Measurements from ENCODE around the gene TMED4. TPM values are rescaled to one million over a fixed set of nuclear protein-coding genes. Genes with fewer than 3 reads are reported as not detected.
"Not testable (repeated sequence)": the region's sequence is repeated elsewhere in the genome, so short reads cannot be mapped to it uniquely, and the experiment has no call there.

The TMED4 gene
- total RNA-seq, 1 donor from 2014 or later = 49.7 TPM

DNA sequence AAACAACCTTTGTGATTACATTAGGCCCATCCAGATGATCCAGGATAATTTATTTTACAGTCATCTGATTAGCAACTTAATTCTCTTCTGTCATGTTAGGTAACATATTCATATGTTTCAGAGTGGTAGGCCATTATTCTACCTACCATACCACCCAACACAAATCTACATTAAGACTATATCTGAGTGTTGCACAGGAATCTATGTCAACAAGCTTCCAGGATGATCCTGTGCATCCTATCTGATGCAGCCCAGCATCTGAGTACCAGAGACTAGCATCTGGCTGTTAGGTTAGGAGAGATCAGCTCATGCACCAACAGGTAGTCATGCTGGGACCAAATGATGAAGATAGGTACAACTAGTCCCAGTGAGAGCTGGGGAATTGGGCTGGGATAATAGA is 7.0 kb downstream of the TMED4 start:
- ATAC-seq (no peak), DNase-seq (ENCODE audit: missing footprints) (no peak)
- intact Hi-C loops (cut with DNase I) = loop anchor here (10.0 kb wide), 1 partner anchor 540 kb away; the partner anchor contains the start of gene TBRG4

DNA sequence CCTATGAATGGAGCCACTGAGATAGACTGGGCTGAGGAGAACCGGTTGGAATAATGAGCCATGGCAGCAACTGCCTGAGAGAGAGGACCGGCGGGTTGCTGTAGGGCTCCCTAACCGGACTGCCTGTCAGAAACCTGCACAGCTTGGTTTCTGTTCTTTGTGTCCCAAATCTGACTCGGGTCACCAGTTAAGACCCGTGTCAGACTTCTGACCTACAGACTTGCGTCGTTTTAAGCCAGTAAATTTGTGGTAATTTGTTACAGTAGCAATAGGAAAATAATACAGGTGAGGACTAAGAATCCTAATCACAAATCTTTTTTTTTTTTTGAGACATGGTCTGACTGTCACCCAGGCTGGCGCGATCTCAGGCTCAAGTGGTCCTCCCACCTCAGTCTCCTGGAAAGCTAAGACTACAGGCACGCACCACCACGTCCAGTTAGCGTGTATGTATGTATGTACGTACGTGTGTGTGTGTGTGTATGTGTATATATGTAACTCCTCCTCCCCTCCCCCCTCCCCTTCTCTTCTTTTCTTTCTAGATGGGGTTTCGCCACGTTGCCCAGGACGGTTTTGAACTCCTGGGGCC is 7.7 kb downstream of the TMED4 start:
- DNase-seq (ENCODE audit: missing footprints) (no peak), ATAC-seq (no peak)
- intact Hi-C loops (cut with DNase I) = loop anchor here (10.0 kb wide), 1 partner anchor 540 kb away; the partner anchor contains the start of gene TBRG4

DNA sequence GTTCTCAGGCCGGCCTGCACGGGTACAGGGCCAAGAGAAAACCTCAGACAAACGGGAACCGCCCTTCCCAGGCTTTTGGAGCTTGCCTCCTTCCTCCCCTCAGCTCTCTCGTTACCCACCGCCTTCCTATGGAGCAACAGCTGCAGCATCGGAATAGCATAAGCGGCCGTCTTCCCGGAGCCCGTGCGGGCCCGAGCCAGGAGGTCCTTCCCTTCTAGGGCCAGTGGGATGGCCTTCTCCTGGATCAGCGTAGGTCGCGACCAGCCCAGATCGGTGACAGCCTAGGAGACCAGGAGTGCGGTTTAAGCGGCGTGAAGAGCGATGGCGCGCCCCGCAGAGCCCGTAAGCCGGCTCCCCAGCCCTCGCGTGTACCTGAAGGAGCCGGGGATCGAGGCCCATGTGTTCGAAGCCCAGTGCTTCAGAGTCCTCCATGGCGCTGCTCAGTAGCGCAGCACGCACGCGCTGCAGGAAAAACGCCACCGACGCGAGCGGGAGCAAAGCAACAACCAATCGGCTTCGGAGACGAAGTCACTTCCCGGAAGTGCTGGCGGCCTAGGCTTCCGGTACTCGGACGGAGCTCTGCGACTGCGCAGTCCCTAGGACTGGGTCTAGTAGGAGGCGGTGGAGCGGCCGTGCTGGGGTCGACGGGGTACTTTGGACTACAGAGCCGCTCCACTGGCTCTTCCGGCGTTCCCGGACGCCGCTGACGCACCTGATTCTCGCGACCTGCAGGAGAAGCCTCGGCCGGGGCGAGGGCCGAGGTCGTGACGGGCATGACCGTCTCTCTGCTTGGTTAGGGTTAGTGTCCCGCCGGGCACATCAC is 8.4 kb downstream of the TMED4 start, which contains the start of gene DDX56:
Gene DDX56, minus strand, starts transcription at position 445 of the 823 bp plus-strand sequence. Its CDS starts 13 bp downstream, at position 432.
- ATAC-seq (peak; percentile 98), DNase-seq (ENCODE audit: missing footprints) (peak; percentile 98)
- intact Hi-C loops (cut with DNase I) = loop anchor here (10.0 kb wide), 1 partner anchor 541 kb away; the partner anchor contains the start of gene TBRG4

DNA sequence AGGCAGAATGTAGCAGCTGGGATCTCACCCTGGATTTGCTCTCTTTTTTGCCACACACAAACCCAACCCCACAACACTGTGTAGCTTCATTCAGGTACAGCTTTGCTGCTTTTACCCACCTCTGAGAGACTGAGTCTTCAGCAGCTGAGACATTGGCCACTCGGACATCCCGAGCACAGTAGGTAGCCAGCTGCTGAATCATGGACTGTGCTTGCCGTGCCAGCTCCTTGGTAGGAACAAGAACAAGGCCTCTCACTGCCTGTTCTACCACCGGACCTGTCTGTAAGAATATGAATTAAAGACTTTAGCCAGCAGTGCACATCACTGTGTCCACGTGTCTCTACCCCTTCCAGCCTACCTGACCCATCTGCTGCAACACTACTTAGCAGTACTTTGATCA is 9.3 kb downstream of the TMED4 start:
- DNase-seq (ENCODE audit: missing footprints) (no peak), ATAC-seq (no peak)
- intact Hi-C loops (cut with DNase I) = loop anchor here (10.0 kb wide), 1 partner anchor 542 kb away; the partner anchor contains the start of gene TBRG4

DNA sequence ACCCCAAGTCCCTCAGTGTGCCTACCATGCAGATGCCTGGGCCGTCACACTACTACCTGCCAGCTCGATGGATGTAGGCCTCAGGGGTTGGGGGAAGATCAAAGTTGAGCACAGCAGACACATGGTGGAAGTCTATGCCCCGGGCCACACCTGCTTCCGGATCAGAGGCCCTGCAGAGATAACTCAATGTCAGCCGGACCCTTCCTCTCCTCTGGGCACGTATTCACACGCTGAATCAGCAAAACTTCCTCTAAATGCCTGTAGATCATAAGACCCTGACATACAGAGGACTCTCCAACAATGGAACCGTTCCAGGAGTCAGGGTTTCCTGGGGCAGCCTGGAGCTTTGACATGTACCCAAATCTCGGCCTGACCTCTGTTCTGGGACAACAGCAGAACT is 12.1 kb downstream of the TMED4 start:
- intact Hi-C loops (cut with DNase I) = loop anchor here (5.0 to 10.0 kb wide), 4 partner anchors 78 to 545 kb away; partner anchors contain the start of genes NUDCD3 and TBRG4
- DNase-seq (ENCODE audit: missing footprints) (no peak), ATAC-seq (no peak)

DNA sequence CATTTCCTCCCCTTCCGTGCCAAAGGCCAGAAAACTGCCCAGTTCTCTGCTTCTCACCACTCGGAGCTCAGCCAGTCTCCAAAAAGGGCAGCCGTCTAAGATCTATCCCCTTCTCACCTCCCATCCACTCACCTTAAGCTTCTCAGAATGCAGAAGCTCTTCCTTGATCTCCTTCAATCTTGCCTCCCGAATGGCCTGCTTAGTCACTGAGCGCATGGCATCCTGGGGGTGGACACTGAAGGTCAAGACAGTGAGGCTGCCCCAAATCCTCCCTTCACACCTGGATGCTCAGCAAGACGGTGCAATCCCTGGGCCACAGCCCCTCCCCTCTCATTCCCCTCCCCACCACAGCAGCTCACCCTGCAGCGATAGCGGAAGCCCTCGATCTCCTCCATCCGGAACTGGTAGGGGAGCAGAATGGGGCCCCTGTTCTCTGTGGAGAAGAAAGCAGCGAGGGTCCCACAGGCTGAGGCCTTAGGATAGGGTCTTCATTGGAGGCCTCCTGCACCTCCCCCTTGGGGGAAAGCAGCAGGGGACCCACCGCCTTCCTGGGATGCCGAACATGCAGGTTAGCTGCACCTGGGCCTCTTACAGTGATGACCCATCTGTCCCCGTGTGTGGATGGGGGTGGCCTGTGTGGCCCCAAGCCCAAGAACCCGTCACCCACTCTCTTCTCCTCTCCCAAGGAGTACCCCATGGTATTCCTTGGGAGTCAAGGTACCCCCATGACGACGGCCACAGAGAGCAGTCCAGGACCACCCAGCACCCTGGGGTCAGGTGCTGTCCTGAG is 13.1 kb downstream of the TMED4 start:
- intact Hi-C loops (cut with DNase I) = loop anchor here (5.0 kb wide), 3 partner anchors 77 to 327 kb away; partner anchors contain the start of gene NUDCD3
- no peak for DNase-seq (ENCODE audit: missing footprints)
- ATAC-seq = no peak

DNA sequence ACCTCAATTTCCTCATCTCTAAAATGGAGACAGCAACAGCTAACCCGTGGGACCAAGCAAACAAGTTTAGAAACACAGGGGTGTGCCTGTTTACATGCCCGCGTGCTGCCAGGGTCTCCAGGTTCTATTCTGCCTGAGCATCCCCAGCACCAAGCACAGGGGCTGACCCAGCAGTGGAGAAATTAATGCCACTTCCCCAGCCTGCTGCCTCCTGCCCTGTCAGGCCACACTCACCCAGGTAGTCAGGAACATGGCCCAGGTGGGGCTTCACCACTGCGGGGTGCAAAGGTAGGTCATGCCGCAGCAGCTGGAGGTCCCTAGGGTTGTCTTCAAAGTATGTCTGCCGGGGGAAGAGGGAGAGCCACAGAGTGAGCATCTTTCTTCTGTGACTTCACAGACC is 14.1 kb downstream of the TMED4 start:
- DNase-seq (ENCODE audit: missing footprints) (no peak), ATAC-seq (no peak)
- intact Hi-C loops (cut with DNase I) = loop anchor here (5.0 kb wide), 3 partner anchors 76 to 326 kb away; partner anchors contain the start of gene NUDCD3

DNA sequence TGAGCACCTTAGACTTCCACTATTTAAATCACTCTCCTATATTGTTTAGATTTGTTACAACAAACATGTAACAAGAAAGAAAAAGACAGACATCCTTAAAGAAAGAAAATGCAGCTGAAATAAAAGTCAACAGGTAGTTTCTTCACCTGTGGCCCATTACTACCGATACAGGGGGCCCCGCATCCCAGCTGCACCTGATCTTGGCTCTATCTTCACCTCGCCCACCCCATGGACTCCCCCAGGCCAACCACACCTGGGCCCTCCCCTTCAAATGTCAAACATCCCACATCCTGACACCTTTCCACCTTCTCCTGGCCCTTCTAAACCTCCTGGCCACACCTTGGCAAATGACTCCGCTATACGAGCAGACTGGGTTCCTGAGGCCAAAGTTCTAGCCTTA is 15.4 kb downstream of the TMED4 start:
- DNase-seq (ENCODE audit: missing footprints) (no peak), ATAC-seq (no peak)
- intact Hi-C loops (cut with DNase I) = loop anchor here (5.0 kb wide), 3 partner anchors 74 to 324 kb away; partner anchors contain the start of gene NUDCD3

DNA sequence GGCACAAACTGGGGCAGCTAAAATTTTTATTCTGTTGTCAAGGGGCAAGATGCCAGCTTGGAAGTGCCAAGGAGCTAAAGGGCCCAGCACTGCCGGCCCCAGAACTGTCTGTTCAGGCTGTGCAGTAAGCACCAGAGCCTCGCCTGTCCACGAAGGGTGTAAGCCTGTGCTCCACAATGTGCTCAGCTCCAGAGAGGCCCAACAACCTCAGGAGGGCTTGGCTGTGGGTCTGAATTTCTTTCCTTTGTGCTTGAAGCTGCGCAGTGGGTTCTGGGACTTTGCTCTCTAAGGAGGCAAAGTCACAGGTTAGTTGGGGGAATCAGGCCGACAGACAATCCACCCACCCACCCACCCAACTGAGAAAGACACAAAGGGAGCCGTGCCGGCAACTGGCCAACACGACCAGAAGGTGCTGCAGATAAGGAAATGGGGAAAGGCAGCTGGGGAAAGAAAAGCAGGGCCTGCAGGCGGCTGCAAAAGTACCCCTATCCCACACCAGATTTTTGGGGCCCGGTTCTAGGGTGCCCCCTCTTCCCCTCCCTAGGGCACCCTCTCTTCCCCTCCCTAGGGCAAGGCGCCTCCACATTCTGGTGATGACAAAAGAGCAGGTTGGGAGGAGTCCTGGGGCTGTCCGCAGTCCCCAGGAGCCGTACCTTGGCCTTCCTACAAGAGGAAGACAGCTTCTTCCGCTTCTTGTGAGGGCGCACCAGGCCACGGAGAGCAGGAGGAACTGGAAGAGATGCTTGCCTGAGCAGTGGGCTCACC is 16.1 kb downstream of the TMED4 start:
- intact Hi-C loops (cut with DNase I) = loop anchor here (5.0 kb wide), 3 partner anchors 74 to 324 kb away; partner anchors contain the start of gene NUDCD3
- DNase-seq (ENCODE audit: missing footprints) (no peak), ATAC-seq (no peak)

DNA sequence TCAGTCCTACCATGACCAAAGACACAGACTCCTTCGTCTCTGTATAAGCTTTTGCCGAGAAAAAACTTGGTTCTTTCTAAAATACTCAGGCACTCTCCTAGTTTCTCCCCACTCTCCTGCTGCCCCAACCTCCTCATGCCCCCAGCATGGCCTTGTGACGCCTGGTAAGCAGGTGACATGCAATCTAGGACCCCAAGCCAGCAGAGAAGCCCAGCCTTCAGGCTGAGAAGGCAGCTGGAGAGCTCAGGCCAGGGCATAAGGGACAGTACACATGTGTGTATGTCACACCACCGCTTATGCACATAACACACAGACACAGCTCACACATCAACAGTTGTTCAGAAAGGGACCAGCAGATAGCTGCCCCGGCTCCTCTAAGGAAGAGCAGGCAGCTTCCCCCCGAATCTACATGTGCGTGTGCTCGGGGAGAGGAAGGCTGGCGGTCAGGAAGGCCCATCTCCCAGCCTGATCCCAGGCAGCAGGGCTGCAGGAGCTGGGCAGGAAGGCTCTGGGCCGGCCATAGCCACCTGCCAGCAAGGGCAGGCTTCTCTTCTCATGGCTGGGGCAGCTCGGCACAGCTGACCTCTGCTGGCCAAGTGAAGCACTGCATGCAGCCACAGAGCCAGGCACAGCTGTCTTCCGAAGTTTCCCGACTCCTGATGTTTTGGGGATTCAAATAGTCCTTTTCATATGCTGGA is 16.8 kb downstream of the TMED4 start:
- ATAC-seq (peak; percentile 83), DNase-seq (ENCODE audit: missing footprints) (peak; percentile 84)
- intact Hi-C loops (cut with DNase I) = loop anchor here (5.0 kb wide), 3 partner anchors 73 to 323 kb away; partner anchors contain the start of gene NUDCD3

DNA sequence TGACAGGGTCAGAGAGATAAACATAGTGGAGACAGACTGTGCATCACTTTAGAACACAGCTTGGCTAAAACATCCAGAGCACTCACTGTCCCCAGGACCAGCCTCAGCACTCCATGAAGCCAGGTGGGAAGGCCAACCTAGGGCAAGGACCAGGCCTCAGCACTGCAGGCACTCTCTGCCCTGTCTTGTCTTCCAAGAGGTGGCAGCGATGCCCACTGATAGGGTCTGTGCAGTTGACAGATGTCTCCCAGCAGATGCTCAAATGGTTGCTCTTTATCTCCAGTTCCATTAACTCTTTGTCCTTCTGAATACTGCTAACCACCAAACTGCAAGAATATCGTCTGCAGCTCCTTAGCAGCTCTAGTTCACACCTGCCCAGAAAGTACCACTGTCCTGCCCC is 17.4 kb downstream of the TMED4 start:
- ATAC-seq (no peak), DNase-seq (ENCODE audit: missing footprints) (no peak)
- intact Hi-C loops (cut with DNase I) = loop anchor here (5.0 kb wide), 3 partner anchors 72 to 322 kb away; partner anchors contain the start of gene NUDCD3

DNA sequence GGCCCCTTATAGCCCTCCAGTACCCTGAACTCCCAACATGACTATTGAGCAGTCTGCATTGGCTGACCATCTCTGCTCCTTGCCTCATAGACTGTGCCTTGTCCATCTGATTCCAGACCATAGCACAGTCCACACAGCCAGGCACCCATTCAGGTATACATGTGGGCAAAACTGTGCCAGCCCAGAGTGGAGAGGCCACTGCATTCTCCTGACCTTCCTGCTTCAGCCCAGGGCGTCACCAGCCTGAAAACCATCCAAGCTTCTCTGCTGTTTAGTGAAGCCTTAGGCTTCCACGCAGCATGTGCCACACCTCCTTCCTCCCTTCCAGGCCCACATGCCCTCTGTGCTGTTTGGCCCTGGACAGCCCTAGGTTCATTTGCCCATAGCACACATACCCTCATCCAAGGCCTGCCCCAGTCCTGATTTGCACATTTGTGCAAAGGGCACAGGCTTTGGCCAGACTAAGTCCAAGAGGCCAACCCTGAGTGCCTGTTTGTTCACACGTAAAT is 18.8 kb downstream of the TMED4 start:
- no peak for ATAC-seq

DNA sequence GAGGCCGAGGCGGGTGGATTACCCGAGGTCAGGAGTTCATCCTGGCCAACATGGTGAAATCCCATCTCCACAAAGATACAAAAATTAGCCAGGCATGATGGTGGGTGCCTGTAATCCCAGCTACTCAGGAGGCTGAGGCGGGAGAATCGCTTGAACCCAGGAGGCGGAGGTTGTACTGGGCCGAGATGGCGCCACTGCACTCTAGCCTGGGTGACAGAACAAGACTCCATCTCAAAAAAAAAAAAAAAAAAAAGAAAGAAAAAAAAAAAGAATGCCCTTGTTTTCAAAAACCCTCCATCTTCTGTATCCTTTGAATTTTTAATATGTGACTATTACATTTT is 19.4 kb downstream of the TMED4 start:
- ATAC-seq; intact Hi-C loops (cut with DNase I); DNase-seq (ENCODE audit: missing footprints): not testable (repeated sequence)

More for the DNA sequence above, 18.8 kb downstream of the TMED4 start:
- no peak for DNase-seq (ENCODE audit: missing footprints)
- intact Hi-C loops (cut with DNase I) = no loop called here

DNA sequence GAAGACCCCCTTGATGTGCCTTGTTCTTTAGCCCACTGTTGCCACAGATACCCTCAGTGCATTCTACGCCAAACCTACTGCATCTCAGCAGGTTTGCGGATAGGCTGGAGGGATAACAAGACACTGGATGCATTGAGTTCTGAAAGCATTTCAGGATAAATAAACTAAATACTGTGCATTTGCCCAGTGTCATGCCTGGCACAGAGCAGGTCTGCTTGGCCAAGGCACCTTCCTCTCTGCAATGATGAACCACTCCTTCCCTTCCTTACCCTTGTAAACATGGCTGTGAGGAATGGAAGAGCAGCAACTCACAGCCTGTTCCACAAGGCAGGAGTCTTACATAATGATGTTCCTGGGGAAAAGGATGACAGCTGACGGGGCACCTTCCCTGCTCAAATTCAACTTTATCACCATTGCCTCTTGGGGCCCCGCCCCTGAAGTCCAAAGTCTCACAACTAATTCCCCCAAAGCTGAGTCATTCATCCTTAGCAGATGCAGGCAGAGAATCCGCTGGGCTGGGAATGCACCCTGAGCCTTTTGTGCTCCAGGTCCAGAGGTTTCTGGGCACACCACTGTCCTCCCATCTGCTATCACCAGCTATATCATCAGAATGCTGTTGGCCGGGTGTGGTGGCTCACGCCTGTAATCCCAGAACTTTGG is 19.9 kb downstream of the TMED4 start:
- DNase-seq (ENCODE audit: missing footprints) (no peak), ATAC-seq (no peak)
- intact Hi-C loops (cut with DNase I) = no loop called here

DNA sequence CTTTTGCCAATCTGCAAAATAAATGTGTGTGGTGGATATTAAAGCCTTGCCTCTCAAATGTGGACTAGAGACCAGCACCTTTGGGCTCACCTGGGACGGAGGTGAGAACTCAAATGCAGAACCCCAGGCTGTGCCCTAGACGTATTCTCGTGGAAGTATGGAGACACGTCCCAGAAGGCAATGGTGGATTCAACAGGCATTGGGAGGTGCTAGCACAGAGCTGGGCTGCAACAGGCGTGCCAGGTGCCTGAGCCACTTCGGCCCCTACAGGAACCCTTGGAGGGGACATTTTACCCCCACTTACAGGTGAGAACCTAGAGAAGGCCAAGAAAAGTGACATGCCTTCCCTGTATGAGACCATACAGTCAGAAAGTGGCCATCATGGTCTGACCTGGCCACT is 20.6 kb downstream of the TMED4 start:
- intact Hi-C loops (cut with DNase I) = no loop called here
- no peak for ATAC-seq
- DNase-seq (ENCODE audit: missing footprints) = no peak

DNA sequence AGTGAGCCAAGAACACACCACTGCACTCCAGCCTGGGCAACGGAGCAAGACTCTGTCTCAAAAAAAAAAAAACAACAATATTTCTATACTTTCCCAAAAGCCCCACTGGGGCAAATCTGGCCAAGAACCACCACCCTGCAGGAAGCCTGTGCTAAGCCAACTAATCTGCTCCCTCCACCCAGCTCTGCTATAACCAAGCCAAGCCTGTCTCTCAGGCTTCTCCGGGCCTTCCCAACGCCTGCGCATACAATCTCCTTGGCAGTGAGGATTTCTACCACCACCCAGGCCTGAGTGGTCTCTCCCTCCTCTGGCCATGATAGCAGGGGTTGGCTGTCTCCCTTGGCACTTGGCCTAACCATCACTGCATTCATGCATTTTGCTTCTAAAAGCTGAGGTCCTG is 22.5 kb downstream of the TMED4 start:
- no peak for ATAC-seq
- intact Hi-C loops (cut with DNase I) = no loop called here
- no peak for DNase-seq (ENCODE audit: missing footprints)

DNA sequence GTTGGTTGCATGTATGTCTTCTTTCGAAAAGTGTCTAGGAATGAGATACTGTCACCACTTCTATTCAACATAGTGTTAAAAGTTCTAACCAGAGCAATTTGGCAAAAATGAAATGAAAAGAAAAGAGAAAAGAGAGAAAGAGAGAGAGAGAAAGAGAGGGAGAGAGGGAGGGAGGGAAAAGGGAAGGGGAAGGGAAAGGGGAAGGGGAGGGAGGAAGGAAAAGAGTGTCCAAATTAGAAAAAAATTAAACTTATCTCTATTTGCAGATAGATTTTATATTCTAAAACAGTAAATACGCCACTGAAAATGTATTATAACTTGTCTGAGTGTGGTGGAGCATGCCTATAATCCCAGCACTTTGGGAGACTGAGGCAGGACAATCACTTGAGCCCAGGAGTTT is 24.5 kb downstream of the TMED4 start:
- no peak for DNase-seq (ENCODE audit: missing footprints)
- no peak for ATAC-seq
- intact Hi-C loops (cut with DNase I) = no loop called here
